GM23338 (cell line): ENCODE measurements around the gene ASAH2B.

Experiments
- CREB1 ChIP-seq: fragments of 250-450 bp; sonication (Bioruptor Pico); IDR thresholded peaks from 2 replicates; pipeline ENCODE4 v1.5.0; 2020; ENCODE audit warnings: low read depth, mild to moderate bottlenecking, moderate library complexity
- EZH2 ChIP-seq: fragments of 200-600 bp; sonication (generic); IDR thresholded peaks from one replicate; pipeline ENCODE4 v1.8.0; 2017; ENCODE audit warnings: antibody characterized with exemption, mild to moderate bottlenecking, low read depth; ENCODE audit not compliant: unreplicated experiment
- EZH2phosphoT487 ChIP-seq: fragments of 200-600 bp; sonication (generic); IDR thresholded peaks from one replicate; pipeline ENCODE4 v1.8.1; 2018; ENCODE audit warnings: antibody characterized with exemption; ENCODE audit not compliant: unreplicated experiment
- JUNB ChIP-seq: IDR thresholded peaks from one replicate; pipeline ENCODE4 v1.6.1; 2016; ENCODE audit warnings: antibody characterized with exemption; ENCODE audit not compliant: unreplicated experiment
- POLR2AphosphoS5 ChIP-seq: IDR thresholded peaks from 2 replicates; pipeline ENCODE4 v1.6.1; 2016; ENCODE audit warnings: antibody characterized with exemption, low read depth
- REST ChIP-seq: IDR thresholded peaks from one replicate; pipeline ENCODE4 v1.6.1; 2018; ENCODE audit warnings: antibody characterized with exemption; ENCODE audit not compliant: unreplicated experiment
- ZNF331 ChIP-seq: fragments of 250-450 bp; sonication (Bioruptor Pico); IDR thresholded peaks from 2 replicates; pipeline ENCODE4 v1.5.0; 2020; ENCODE audit warnings: low read depth, mild to moderate bottlenecking, moderate library complexity
- TF ChIP-seq, protein P1 (sequence below), 2 experiments: fragments of 200-600 bp in 1 of 2; sonication (generic) in 1 of 2; conservative IDR thresholded peaks; 2 replicates each; pipeline versions ENCODE4 v1.5.1 to v1.6.1; 2016 to 2017; ENCODE audit warnings: antibody characterized with exemption in 2 of 2, low read depth in 2 of 2, mild to moderate bottlenecking in 2 of 2, moderate library complexity in 1 of 2
- TF ChIP-seq, protein P2 (sequence below): IDR thresholded peaks from 2 replicates; pipeline ENCODE4 v1.6.1; 2016; ENCODE audit warnings: antibody characterized with exemption

DNA sequence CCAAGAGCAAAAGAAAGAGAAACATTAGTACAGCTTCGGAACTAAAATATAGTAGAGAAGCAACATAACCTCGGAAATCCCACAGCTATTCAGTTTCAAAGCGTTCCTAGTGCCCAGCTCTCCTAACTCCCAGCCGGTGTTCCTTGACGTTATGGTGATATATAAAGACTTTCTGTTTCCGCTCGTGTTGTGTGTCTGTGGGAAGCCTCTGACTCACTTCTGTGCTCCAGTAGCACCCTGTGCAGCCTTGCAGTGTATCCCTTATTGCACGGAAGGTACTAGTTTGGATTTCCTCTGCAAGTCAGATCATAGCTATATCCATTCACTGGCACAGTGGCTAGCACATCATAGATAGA lies 535 bp downstream of the ASAH2B start:
- TF ChIP-seq CREB1 (CRISPR knock-in tag) = no peak
- TF ChIP-seq EZH2 = no peak
- TF ChIP-seq POLR2AphosphoS5 = no peak
- TF ChIP-seq, protein P1, sequence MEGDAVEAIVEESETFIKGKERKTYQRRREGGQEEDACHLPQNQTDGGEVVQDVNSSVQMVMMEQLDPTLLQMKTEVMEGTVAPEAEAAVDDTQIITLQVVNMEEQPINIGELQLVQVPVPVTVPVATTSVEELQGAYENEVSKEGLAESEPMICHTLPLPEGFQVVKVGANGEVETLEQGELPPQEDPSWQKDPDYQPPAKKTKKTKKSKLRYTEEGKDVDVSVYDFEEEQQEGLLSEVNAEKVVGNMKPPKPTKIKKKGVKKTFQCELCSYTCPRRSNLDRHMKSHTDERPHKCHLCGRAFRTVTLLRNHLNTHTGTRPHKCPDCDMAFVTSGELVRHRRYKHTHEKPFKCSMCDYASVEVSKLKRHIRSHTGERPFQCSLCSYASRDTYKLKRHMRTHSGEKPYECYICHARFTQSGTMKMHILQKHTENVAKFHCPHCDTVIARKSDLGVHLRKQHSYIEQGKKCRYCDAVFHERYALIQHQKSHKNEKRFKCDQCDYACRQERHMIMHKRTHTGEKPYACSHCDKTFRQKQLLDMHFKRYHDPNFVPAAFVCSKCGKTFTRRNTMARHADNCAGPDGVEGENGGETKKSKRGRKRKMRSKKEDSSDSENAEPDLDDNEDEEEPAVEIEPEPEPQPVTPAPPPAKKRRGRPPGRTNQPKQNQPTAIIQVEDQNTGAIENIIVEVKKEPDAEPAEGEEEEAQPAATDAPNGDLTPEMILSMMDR (conservative IDR thresholded peaks at IDR 0.05; ENCODE audit: low read depth in 2 of 2) = no peak
- no peak for TF ChIP-seq EZH2phosphoT487
- no peak for TF ChIP-seq ZNF331
- TF ChIP-seq REST = no peak
- TF ChIP-seq, protein P2, sequence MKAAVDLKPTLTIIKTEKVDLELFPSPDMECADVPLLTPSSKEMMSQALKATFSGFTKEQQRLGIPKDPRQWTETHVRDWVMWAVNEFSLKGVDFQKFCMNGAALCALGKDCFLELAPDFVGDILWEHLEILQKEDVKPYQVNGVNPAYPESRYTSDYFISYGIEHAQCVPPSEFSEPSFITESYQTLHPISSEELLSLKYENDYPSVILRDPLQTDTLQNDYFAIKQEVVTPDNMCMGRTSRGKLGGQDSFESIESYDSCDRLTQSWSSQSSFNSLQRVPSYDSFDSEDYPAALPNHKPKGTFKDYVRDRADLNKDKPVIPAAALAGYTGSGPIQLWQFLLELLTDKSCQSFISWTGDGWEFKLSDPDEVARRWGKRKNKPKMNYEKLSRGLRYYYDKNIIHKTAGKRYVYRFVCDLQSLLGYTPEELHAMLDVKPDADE = no peak
- TF ChIP-seq JUNB = no peak
